WTC11 (cell line): ENCODE measurements around the gene ZNG1A. TPM values are rescaled to one million over a fixed set of nuclear protein-coding genes. Genes with fewer than 3 reads are reported as not detected.

Experiments used
- ATAC-seq: fragments of 200-7000 bp; cut with Tn5 transposase; 2 replicates; pipeline ENCODE4 v1.10.0; 2021; ENCODE audit warnings: mild to moderate bottlenecking, moderate library complexity
- CTCF ChIA-PET: fragments of 300-600 bp; sonication (Branson Sonifier 250); formaldehyde crosslinking; loops from one replicate; lab custom pipeline; 2021; ENCODE audit warnings: antibody characterized with exemption; lab: Charles Lee
- POLR2A ChIA-PET: fragments of 350-600 bp; sonication (Branson Sonifier 250); formaldehyde crosslinking; loops from one replicate; lab custom pipeline; 2021; ENCODE audit warnings: antibody characterized with exemption; lab: Charles Lee
- DNase-seq: peaks from one replicate; pipeline ENCODE4 v3.0.0; 2021; ENCODE audit warnings: low spot score
- H3K27ac Mint-ChIP-seq: 2 replicates; pipeline ENCODE4 v1.8.0; 2021; ENCODE audit warnings: mixed read lengths
- H3K27me3 Mint-ChIP-seq: 2 replicates; pipeline ENCODE4 v1.8.0; 2021; ENCODE audit warnings: low read depth, mild to moderate bottlenecking, moderate library complexity, mixed read lengths
- H3K36me3 Mint-ChIP-seq: 2 replicates; pipeline ENCODE4 v1.8.0; 2021; ENCODE audit warnings: mixed read lengths
- H3K4me1 Mint-ChIP-seq: 2 replicates; pipeline ENCODE4 v1.8.0; 2022; ENCODE audit warnings: mixed read lengths
- H3K4me3 Mint-ChIP-seq: 2 replicates; pipeline ENCODE4 v1.8.0; 2021; ENCODE audit warnings: mild to moderate bottlenecking, moderate library complexity, mixed read lengths
- H3K9me3 Mint-ChIP-seq: 2 replicates; pipeline ENCODE4 v1.8.0; 2021; ENCODE audit warnings: mixed read lengths
- AFF4 ChIP-seq: sonication (generic); formaldehyde crosslinking; IDR thresholded peaks from 2 replicates; pipeline ENCODE4 v1.8.1; 2023; ENCODE audit warnings: mild to moderate bottlenecking, missing genetic modification reagents, borderline replicate concordance
- AR ChIP-seq: fragments of 250-450 bp; sonication (Bioruptor Pico); IDR thresholded peaks from 2 replicates; pipeline ENCODE4 v1.9.0; 2021; ENCODE audit warnings: mild to moderate bottlenecking
- CBFB ChIP-seq: sonication (generic); formaldehyde crosslinking; IDR thresholded peaks from 2 replicates; pipeline ENCODE4 v1.8.1; 2022; ENCODE audit warnings: mild to moderate bottlenecking, low read depth, missing genetic modification reagents
- CREB1 ChIP-seq: sonication (generic); formaldehyde crosslinking; IDR thresholded peaks from 2 replicates; pipeline ENCODE4 v1.8.0; 2023; ENCODE audit warnings: mild to moderate bottlenecking, missing genetic modification reagents
- CREM ChIP-seq: sonication (generic); formaldehyde crosslinking; IDR thresholded peaks from 2 replicates; pipeline ENCODE4 v1.8.1; 2022; ENCODE audit warnings: mild to moderate bottlenecking, missing genetic modification reagents, moderate library complexity
- E2F1 ChIP-seq: sonication (generic); formaldehyde crosslinking; IDR thresholded peaks from 2 replicates; pipeline ENCODE4 v1.8.0; 2022; ENCODE audit warnings: mild to moderate bottlenecking, missing genetic modification reagents
- E2F5 ChIP-seq: sonication (generic); formaldehyde crosslinking; IDR thresholded peaks from 2 replicates; pipeline ENCODE4 v1.8.1; 2022; ENCODE audit warnings: mild to moderate bottlenecking, moderate library complexity, missing genetic modification reagents
- GRHL2 ChIP-seq: fragments of 250-450 bp; sonication (Bioruptor Pico); IDR thresholded peaks from 2 replicates; pipeline ENCODE4 v1.8.0; 2022; ENCODE audit warnings: mild to moderate bottlenecking, moderate library complexity; ENCODE audit not compliant: insufficient replicate concordance, severe bottlenecking
- HMGXB4 ChIP-seq: sonication (generic); formaldehyde crosslinking; IDR thresholded peaks from 2 replicates; pipeline ENCODE4 v1.8.1; 2023; ENCODE audit warnings: mild to moderate bottlenecking, moderate library complexity, missing genetic modification reagents
- KAT7 ChIP-seq: sonication (generic); formaldehyde crosslinking; IDR thresholded peaks from 2 replicates; pipeline ENCODE4 v1.8.1; 2023; ENCODE audit warnings: missing genetic modification reagents, mild to moderate bottlenecking, borderline replicate concordance
- MAX ChIP-seq: sonication (generic); formaldehyde crosslinking; IDR thresholded peaks from 2 replicates; pipeline ENCODE4 v1.8.0; 2022; ENCODE audit warnings: mild to moderate bottlenecking, missing genetic modification reagents
- NFYB ChIP-seq: sonication (generic); formaldehyde crosslinking; conservative IDR thresholded peaks from 2 replicates; pipeline ENCODE4 v1.8.0; 2022; ENCODE audit warnings: low read depth, missing genetic modification reagents
- NR1H2 ChIP-seq: sonication (generic); formaldehyde crosslinking; IDR thresholded peaks from 2 replicates; pipeline ENCODE4 v1.9.0; 2021; ENCODE audit warnings: mild to moderate bottlenecking, moderate library complexity, missing genetic modification reagents
- NR2C2 ChIP-seq: sonication (generic); formaldehyde crosslinking; IDR thresholded peaks from 2 replicates; pipeline ENCODE4 v1.8.0; 2022; ENCODE audit warnings: mild to moderate bottlenecking, missing genetic modification reagents
- NR3C1 ChIP-seq: sonication (generic); formaldehyde crosslinking; conservative IDR thresholded peaks from 2 replicates; pipeline ENCODE4 v1.8.1; 2023; ENCODE audit warnings: low read depth, mild to moderate bottlenecking, missing genetic modification reagents
- USF2 ChIP-seq: sonication (generic); formaldehyde crosslinking; IDR thresholded peaks from 2 replicates; pipeline ENCODE4 v1.8.1; 2023; ENCODE audit warnings: mild to moderate bottlenecking, missing genetic modification reagents, moderate library complexity
- ZBTB21 ChIP-seq: sonication (generic); formaldehyde crosslinking; IDR thresholded peaks from 2 replicates; pipeline ENCODE4 v1.8.1; 2023; ENCODE audit warnings: mild to moderate bottlenecking, missing genetic modification reagents, borderline replicate concordance
- ZNF423 ChIP-seq: fragments of 250-450 bp; sonication (Bioruptor Pico); IDR thresholded peaks from 2 replicates; pipeline ENCODE4 v2.1.2; 2022; ENCODE audit warnings: mild to moderate bottlenecking, moderate library complexity
- ZNF532 ChIP-seq: fragments of 250-450 bp; sonication (Bioruptor Pico); IDR thresholded peaks from 2 replicates; pipeline ENCODE4 v1.9.0; 2021; ENCODE audit warnings: mild to moderate bottlenecking, borderline replicate concordance
- total RNA-seq: library from RNA; stranded (reverse); gene quantifications from 3 replicates; pipeline ENCODE4 v1.2.3, GENCODE V29; 2021

The ZNG1A gene
- total RNA-seq, 1 experiment from 2014 or later, result 44.4 TPM

GRCh38 chr9:214648-215493 lies 36.0 kb upstream of the ZNG1A start, which contains the start of gene DOCK8:
Gene DOCK8 (plus strand): TSS chr9:214865. CDS start chr9:214977, 112 bp downstream.
- H3K4me1 Mint-ChIP-seq, result peaks cover 19% of the 10 kb centered on the region
- POLR2A ChIA-PET, result interaction anchor here (1.3 kb wide), 2 partner anchors 10 to 11 kb away, joined by 3 to 4 read pairs; no protein-coding TSS in a partner anchor
- H3K9me3 Mint-ChIP-seq, result no peaks in the 10 kb centered on the region
- ATAC-seq (peak; percentile 84), DNase-seq (peak; percentile 90)
- H3K4me3 Mint-ChIP-seq, result peak within 1 kb of the TSS; percentile 74
- H3K27ac Mint-ChIP-seq, result no peak within 1 kb of the TSS
- H3K36me3 Mint-ChIP-seq, result no peaks in the 10 kb centered on the region
- CTCF ChIA-PET, result interaction anchor here (1.2 to 1.4 kb wide), 3 partner anchors 9 to 133 kb away, joined by 3 to 5 read pairs (median 4); no protein-coding TSS in a partner anchor
- peaks cover 31% of the 10 kb centered on the region for H3K27me3 Mint-ChIP-seq
- no peak for TF ChIP-seq USF2 (CRISPR knock-in tag)
- no peak for TF ChIP-seq ZNF532
- no peak for TF ChIP-seq NFYB (CRISPR knock-in tag)
- TF ChIP-seq HMGXB4 (CRISPR knock-in tag), result peak; percentile 99
- TF ChIP-seq KAT7 (CRISPR knock-in tag), result peak; percentile 64; the same call in 1 of the 2 replicates
- peak; percentile 46; the same call in 1 of the 2 replicates for TF ChIP-seq ZNF423 (CRISPR knock-in tag)
- peak; percentile 72 for TF ChIP-seq E2F5
- TF ChIP-seq AFF4 (CRISPR knock-in tag), result no peak
- no peak for TF ChIP-seq CREB1
- TF ChIP-seq CREM (CRISPR knock-in tag), result peak; percentile 40; the same call in 1 of the 2 replicates
- no peak for TF ChIP-seq AR (CRISPR knock-in tag)
- TF ChIP-seq GRHL2 (CRISPR knock-in tag), result no peak
- peak; percentile 69; the same call in 1 of the 2 replicates for TF ChIP-seq ZBTB21 (CRISPR knock-in tag)
- no peak for TF ChIP-seq E2F1 (CRISPR knock-in tag)
- no peak for TF ChIP-seq NR1H2 (CRISPR knock-in tag)
- TF ChIP-seq MAX (CRISPR knock-in tag), result peak; percentile 87
- TF ChIP-seq NR3C1 (CRISPR knock-in tag), result no peak
- no peak for TF ChIP-seq NR2C2 (CRISPR knock-in tag)
- no peak; the same call in 1 of the 2 replicates for TF ChIP-seq CBFB (CRISPR knock-in tag)
